Measurements from ENCODE around the gene PGAM2.

PGAM2 gene

DNA sequence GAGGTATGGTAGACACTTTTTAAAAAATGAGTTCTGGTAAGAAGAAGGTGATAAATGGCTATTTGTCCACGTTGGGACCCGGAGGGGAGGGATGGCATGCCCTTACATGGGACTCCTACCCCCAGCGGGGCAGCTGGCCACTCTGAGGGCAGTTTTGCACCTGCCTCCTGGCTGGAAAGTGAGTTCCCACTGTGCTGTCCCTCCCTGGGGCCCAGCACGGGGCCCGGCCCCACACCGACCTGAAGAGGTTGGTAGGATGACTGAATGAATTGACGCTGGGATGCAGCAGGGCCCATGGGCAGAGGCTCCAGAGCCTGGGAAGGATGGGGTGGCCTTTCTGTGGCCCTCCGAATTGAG, 38.2 kb upstream of the PGAM2 start:
- no peak for DNase-seq

DNA sequence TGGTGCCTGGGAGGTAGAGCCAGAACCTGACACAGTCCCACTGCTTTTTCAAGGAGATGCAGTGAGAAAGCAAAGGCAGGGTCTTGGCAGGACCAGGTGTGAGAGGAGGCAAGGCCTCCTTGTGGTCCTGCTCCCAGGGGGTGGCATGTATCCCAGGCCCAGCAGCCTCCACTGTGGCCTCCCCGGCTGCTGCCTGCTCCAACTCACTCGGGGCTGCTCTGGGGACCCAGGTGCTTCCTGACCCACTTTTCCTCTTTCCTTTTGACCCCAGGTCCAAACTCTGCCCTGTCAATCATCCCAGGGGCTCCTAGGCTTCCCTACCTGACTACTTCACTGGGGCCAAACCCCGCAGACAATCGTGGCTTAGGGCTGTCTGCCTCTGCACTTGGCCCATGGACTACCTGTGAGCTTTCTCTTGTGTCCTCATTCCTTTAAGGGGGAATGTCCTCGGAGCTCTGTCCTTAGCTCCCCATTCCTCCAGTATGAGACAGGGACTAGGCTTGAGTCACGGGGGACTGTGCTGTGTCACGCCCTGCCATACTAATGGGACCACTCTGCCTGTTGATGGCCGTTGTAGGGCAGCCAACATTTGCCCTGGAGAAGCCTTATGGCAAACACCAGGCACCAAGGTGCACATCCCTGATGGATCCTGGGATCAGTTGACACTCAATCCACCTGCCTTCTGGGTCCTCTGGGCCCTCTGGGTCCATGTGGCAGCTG, 37.6 kb upstream of the PGAM2 start:
- no peak for DNase-seq

DNA sequence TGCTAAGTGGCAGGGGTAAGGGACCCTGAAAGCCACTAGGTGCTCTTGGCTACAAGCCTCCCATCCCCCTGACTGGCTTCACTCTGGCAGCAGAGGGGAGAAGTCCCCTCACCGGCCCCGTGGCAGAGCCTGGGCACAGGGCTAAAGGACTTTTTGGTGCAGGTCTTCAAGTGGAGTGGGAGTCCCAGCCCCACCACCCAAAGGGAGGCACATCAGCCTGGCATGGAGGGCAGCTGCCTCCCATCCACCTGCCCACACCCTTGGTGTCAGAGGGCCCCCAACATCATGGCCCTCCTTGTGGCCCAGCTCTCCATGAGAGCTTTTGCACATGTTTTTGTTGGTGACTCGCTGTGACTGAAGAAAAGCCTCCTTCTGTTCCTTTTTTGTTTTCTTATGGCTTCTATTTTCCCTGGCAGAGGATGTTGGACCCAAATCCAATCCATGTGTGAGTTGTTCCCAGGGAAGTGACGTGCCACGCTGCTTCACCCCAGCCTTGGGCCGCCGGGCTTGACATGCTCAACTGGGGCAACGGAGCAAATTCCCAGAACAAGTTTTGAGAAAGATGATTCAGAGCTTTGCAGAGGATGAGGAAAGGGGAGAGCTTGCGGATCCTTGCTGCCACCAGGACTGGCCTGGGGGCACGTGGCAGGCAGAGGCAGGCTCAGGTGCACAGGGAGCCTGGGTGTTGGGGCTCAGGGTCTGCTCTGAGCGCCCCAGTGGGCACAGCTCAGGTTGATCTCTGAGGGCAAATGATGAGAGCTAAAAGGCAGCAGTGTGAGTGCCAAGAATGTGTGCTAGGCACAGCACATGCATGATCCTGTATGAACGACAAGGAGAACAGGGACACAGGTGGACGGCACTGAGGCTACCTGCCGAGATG, 36.8 kb upstream of the PGAM2 start:
- DNase-seq: peak; percentile 92

DNA sequence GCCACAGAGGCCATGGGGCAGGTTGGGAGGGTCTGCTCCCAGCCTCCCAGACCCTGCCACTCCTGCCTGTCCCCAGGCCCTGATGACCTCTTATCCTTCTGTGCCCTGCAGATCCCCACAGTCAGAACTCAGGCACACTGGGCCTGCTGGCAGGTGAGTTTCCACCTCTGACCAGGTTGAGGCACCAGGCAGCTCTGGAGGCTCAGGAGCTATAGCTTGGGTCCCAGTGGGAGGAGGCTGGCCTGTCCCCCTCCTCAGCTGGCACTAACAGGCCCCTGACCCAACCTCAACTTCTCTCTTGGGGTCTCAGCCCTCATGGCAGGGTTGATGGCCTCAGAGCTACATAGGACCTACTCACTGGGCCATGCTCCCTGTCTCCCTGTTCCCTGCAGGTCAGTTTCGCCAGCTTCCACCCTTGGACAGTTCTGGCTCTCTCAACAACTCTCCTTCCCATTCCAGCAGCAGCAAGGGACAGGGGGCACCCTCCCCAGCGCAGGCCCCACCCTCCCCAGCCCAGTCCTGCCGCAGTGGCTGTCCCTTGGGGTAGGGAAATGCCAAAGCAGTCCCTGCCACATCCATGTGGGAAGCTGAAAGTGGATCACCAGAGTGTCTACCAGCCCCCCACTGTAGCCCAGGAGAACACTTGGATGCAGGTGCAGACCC, 36.1 kb upstream of the PGAM2 start:
- DNase-seq: no peak

DNA sequence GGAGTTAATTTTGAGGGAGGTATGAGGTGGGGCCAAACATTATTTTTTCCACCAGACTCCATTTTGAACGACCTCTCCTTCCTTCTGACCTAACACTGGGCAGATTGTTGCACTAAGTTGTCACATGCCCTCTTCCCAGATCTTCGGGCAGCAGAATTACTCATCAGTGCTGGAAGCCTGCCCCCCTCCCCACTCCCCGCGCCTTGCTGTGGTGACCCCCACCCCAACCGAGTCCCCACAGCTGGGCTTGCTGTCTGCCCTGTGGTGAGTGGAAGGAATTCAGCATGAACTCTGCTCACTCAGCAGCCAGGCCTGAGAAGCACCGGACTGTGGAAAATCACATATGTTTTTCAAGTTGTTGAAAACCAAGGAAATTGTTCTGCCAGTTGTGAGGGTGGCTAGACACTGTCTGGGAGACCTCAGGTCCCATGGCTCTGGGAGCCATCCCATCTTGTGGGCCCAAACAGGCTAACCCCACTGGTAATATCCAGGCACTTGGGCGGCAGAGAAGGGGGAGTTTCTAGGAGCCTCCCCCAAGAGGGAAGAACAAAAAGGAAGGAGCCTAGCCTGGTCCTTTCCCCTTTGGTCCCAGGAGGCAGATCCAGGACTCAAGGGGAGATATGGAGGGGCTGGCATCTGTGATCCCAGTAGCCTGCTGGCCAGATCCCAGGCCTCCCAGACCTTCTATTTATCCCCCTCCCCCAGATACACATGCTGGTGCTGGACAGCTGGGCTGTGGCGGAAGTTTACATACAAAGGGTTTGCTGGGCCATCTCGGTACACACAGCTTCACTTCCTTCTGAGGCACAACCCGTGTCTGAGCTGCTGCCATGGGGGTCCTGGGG, 35.3 kb upstream of the PGAM2 start:
- DNase-seq: peak; percentile 89

DNA sequence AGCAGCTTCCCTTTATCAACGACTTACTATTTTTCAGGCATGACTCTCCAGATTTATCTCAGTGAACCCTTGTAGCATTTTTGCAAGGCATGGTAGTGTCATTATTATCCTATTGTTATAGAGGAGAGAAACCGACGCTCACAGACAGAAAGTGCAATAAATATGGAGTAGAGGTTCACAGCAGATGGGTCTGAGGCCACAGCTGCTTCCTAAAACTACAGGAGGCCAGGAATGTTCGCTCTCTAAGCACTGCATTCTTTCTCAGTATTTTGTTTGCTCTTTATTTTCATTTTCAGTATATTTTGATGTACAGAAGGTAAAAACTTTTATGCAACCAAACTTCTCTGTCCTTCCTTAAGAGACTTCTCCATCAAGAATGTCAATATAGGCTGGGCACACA, 34.3 kb upstream of the PGAM2 start:
- DNase-seq: peak; percentile 58

DNA sequence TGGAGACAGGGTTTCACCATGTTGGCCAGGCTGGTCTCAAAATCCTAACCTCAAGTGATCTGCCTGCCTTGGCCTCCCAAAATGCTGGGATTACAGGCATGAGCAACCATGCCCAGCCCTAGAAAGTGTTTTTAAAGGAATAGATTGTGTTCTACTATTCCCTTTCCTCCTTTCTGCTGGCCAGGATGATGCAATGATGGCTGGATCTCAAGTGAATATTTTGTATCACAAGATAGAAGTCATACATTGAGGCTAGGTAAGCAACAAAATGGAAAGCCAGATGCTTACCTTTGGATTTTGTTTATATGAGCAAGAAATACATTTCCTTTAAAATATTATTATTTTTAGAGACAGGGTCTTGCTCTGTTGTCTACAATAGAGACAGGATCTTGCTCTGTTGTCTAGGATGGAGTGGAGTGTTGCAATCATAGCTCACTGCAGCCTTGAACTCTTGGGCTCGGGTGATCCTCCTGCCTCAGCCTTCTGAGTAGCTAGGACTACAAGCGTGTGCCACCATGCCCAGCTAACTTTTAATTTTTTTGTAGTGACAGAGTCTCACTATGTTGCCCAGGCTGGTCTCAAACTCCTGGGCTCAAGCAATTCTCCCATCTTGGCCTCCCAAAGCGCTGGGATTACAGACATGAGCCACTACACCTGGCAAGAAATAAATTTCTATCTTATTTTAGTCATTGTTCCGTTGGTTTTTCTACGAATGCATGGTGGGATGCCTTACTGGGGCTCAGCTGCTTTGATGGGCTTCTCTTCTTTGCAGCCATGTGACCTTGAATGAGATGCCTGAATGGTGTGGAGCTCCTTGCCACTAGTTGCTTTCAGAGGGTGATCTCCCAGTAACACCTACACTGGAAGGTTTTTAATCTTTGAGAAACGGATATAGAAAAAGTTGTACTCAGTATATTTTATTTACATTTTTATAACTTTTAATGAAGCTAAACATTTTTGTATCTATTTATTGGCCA, 33.0 kb upstream of the PGAM2 start:
- DNase-seq: no peak

DNA sequence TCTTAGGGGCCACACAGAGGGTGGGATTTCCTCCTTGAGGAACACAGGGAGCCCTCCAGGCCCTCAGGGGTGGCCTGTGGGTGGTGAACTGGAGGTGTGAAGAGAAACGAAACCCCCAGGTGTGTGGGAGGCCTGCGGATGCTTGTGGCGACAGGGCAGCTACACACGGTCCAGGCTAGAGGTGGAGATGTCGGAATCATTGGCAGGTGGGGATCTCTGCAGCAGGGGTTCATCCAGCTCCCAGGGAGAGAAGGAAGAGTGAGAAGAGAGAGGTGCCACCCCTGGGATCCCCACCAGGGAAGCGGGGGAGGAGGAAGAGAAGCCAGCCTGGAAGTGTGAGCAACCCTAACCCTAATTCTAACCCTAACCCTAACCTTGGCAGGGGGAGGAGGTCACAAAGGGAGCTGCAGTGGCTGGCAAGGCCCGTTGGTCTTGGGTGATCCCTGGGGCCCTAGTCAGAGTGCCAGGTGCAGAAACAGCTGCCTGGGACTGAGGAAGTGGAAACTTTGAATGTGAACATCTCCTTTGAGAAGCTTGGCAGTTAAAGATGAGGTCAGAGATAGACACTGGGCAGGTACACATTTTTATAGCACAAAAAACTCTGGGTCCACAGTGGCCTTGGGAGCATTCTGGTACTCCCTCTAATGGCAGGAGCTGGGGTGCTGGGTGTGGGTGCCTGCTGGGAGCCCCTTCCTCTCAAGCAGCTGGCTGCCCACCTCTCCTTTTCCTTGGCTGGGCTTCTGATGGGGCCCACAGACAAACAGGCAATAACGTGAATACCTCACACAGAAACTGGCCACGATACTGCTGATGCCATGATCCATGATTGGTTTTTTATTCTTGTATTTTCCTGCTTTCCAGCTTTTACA, 31.9 kb upstream of the PGAM2 start:
- no peak for DNase-seq

DNA sequence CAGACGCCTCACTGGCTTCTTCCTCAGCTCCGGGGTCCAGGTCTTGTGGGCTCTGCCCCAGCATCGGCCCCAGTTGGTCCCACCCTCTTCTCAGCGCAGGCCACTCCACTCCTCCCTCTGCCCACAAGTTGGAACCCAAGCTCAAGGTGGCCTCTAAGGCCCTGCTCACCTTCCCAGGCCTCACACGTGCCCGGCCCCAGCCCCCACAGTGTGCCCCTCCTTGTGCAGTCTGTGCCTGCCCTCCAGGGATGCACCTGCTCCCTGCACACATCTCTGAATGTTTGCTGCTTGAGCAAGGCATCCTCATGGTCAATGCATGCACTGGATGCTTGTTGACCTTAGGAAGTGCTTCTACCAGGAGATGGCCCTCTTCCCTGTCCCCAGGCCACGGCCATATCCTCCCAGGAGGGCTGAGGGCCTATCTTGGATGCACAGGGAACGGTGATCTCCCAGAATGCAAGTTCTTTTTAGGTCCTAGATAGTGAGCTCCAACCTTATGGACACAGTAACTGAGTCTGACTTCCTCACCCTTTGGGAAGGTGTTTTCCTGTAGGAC, 31.0 kb upstream of the PGAM2 start:
- DNase-seq: no peak

DNA sequence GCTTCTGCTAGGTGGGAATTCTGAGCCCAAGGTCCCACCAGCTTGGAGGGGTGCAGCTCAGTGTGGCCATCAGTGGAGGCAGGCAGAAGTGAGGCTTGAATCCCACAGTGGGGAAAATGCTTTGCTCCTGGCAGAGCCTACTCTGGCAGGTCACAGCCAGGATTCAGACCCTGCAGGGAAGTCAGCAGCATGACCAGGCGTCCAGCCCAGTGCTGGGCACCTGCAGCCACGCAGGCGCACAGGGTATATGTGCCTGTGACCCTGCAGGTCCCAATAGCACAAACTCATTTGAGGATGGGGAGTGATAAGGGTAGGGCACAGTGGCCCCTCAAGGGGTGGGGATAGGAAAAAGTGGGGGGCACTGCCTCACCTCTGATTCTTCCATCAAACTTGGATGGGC, 30.4 kb upstream of the PGAM2 start:
- no peak for DNase-seq

DNA sequence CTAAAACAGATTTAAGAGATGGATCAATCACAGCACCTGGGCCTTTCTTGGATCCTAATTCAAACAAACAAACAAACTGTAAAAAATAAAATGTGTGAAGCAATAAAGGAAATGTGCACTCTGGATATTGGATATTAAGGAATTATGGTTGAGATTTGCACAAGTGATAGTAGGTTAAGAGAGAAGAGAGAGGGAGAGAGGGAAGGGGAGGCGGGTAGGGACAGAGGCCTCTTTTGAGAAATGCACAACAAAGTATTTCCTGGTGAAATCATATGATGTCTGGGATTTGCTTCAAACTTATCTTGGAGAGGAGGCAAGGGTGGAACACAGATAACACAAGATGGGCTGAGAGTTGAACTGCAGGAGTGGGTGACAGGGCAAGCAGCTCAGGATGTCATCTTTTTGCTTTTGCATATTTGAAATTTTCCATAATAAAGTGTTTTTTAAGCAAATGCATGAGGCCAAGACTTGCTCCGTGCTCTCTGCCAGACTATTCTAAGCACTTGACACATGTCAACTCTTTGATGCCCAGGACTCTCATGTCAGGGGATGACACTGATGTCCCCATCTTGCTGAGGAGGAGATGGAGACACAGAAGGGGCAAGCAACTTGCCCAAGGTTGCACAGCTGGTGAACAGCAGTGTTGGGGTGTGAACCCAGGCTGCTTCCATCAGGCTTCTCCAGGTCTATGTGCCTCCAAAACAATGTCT, 29.7 kb upstream of the PGAM2 start:
- no peak for DNase-seq

DNA sequence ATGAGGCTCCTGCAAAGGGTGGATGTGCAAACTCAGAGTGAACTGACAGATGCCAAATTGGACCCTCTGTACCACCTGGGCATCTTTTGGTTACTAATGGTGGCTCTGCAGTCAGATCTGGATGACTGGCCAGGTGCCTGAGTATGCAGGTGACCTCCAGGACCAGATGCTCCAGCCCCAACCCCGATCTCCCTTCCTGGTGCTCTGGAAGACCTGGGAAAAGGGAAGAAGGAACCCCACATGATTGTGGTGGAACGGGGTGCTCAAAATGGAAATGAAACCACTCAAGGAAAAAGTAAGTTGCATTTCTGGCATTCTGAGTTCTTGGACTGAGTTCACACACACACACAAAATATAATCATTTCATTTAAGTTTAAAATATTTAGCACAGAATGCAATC, 29.0 kb upstream of the PGAM2 start:
- no peak for DNase-seq

DNA sequence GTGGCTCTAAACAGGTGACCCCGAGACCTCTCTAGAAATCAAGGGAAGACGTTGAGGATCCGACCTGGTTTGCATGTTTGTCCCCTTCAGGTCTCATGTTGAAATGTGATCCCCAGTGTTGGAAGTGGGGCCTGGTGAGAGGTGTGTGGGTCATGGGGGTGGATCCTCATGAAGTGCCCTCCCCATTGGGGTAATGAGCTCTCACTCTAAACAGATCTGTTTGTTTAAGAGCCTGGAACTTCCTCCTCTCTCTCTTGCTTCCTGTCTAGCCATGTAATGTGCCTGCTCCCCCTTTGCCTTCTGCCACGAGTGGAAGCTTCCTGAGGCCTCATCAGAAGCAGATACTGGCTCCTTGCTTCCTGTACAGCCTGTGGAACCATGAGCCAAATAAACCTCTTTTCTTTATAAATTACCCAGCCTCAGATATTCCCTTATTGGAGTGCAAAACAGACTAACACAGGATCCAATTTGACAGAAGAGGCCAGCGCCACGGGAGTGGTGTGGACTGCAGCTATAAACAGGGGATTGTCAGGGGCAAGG, 27.8 kb upstream of the PGAM2 start:
- no peak for DNase-seq

DNA sequence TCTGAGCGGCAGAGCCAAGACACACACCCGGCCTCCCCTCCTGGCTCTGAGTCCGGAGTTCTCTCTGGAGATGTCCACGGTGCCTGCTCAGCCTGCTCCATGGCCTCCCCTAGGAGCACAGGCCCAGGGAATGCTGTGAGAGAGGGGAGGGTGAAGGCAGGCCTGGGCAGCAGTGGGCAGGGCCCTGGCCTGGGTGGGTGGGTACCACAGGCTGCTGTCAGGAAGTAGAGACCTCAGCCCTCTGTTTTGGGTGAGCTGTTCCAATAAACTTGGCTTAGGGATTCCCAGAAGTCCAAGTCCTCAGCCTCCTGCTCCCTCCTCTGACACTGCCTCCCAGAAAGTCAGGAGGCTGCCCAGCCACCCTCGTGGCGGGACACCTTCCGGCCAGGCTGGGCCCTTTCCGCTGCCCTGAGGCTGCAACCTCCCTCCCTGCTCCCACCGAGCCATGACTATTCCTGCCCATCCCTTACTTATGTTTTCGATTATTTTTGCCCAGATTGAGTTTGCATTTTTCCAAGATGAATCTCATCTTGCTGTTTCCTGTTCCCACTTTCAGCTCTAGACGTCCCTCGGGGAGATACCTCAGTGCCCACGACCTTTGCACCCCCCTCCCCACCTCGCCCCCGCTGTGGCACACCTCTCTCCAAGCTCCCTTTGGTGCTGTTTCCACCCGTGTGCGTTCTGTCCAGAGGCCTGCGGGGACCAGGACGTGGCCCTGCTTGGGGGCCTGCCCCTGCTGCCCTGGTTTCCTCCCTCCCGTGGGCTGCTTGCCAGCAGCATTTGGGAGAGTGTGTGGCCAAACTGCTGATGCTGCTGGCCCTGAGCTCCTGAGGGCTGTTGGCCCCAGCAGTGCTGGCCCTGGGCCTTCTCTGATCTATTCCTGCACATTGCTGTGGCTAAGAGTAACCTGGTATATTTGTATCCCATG, 22.8 kb upstream of the PGAM2 start:
- DNase-seq: peak; percentile 96

DNA sequence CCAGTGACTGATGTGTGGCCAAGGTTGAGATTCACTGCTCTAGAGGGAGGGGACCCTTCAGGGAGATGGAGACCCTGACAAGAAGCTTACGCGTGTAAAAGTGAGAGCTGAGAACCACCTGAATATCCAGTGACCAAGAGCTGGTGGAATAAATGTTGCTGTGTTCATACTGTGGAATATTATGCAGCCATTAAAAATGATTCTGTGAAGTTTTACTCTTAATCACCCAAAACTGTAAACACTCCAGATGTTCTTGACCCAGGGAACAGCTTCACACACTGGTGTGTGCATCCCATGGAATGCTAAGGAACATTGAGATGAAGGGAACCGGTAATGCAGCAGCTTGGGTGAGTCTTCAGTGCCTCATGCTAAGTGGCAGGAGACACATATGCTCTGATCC, 21.3 kb upstream of the PGAM2 start:
- DNase-seq: no peak

DNA sequence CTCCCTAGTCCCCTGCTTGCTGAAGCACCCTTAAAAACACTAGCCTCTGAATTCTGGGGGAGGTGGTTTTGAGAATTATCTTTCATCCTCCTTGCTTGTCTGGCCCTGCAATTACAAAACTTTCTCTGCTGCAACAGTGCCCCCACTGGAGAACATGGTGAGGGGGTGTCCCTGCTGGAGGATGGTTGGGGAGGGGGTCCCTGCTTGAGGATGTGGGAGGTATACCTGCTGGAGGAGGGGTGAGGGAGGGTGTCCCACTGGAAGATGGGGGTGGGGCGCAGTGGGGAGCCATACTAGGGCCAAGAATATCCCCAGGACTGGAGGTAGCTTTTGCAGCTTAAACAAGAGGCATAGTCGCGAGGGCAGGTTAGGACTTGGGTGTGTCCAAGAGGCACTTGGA, 20.2 kb upstream of the PGAM2 start:
- no peak for DNase-seq

DNA sequence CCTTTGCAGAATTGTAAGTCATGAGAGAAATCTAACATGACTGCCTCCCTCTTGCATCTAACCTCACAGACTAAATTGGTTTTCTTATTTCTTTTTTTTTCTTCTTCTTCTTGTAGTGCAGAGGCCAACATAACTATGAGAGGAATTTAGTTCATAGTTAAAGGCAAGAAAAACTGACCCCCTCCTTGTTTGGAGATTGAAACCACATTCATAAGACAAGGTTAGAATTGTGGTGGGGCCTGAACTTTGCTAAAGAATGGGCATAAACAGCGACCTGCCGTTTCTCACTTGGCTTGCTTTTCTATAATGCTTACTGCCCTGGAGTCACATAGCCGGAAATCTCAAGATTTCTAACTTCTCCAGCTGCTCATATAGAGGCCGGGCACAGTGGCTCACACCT, 19.3 kb upstream of the PGAM2 start:
- DNase-seq: peak; percentile 60

DNA sequence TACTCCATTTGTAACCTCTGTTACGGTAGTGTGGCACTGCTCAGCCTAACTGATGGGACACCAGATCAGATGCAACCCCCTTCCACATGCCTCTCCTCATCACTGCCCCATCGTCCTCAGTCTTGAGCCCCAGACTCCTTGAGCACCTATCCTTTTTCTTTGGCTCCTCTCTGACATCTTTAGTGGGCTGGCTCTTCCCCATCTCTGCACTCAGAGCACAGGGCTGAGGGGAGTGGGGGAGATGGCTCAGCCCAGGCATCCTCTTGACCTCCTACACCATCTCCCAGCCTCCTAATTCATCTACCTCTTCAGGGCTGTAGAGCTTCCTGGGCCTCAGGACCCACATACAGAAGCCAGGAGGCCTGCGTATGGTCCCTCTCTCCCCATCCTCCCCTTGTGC, 18.4 kb upstream of the PGAM2 start:
- DNase-seq: no peak

Measured in fibroblast of skin of scalp (primary cell).